Pons (tissue), 1 donor: ENCODE data around the gene PI4KA.
"Not testable (repeated sequence)": the region's sequence is repeated elsewhere in the genome, so short reads cannot be mapped to it uniquely, and the experiment has no call there.

Source experiments
- DNase-seq: peaks from one replicate; pipeline ENCODE4 v3.0.0-alpha.2; 2016; ENCODE audit warnings: low spot score

Gene PI4KA

DNA sequence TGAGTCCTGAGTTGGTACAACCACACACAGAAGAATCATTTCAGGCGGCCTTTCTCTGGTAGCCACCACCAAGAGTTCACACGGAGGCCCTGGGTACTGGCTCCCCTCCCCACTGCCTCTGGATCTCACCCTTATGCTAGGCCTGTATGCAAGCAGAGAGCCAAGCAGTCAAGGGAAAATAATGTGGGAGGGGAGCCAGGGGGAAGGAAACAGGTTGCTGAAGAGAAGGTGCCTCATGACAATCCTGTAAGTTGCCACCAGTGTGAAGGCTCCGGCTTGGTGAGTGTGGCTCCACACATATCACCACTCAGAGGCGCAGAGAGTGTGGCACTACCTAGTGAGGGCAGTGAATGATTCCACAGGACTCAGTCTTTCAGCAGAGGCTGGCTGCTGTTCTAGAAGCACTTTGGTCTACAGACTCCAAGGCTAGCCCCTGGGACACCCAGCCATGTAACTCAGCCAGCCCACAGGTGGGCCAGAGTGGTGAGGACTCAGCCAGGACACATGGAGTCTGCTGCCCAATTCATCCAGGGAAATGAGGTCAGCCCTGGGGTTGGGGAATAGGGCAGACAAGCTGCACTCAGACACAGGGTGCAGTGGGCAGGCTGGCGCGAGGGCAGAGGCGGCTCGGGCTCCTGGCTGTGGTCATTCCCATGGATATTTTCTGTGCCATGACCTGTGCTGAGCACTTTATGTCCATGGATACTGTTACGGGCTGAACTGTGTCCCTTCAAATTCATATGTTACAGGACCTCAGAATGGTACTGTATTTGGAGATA, 133.7 kb downstream of the PI4KA start:
- DNase-seq, result no peak

- DNase-seq, result peak; percentile 42
Observed at GRCh38 chr22:20721409-20722218, 137.0 kb downstream of the PI4KA start.

GRCh38 chr22:20720692-20721408, 137.8 kb downstream of the PI4KA start:
- no peak for DNase-seq

- DNase-seq, result not testable (repeated sequence)
Observed at GRCh38 chr22:20718727-20719126, 139.9 kb downstream of the PI4KA start.

DNA sequence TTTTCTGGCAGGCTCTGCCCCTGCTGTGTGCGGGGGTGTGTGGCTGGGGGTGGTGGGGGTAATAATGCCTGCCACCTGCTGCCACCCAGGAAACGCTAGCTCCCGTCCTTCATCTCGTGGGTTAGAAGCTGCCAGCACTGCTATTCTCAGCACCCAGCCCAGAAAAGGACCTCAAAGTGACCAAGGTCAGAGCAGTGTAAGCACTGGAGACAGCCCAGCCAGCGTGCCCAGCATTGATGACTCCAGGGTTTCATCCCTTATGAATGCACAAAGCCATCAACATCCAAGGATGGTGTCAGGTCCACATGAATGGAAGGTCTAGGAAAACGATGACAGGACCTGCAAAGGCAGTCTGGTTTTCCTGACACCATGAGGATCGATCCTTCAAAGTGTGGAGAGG, 140.6 kb downstream of the PI4KA start:
- peak; percentile 59 for DNase-seq

DNA sequence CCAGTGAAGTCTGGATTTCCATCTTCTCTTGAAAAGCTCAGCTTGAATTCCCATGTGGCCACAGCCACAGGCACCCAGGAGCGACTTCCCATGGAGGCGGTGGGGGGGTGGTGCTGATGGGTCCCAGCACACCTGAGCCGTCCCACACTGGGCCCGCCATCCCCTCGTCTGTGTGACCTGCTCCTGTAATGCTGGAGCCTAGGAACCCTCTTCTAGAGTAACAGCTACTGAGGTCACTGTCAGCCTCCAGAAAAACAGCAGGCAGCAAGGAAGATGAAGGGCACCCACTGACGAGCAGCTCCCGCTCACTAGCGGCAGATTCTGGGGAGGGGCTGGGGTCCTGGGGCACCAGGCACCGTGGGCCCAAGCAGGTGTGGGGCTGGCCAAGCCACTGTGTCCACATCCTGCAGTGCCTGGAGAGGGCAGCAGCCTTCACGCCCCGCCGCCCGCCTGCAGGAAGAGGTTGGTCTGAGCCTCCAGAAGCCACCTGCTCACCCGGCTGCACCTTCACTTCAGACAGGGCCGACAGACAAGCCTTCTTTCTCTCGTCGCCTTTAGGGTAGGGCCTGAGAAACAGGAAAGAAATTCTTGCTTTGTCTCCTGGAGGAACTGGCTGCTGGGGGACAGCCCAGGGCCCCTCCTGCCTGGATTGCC, 141.3 kb downstream of the PI4KA start:
- not testable (repeated sequence) for DNase-seq

DNA sequence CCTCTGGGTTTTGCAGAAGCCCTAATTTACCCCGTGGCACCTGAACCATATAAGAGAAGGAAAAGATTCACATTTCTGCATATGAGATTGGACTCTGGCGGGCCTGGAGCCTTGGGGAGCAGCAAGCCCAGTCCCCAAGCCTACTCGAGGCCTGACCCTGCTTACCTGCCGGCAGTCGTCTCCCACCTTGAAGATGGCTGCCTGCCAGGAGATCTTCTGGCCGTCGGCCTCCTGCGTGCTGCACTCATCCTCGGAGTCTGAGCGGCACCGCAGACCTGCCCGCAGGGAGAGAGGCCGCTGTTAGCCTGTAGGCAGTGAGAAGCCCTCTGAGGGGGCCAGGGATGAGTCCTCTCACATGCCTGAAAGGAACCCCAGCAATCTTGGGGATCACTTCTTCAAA, 145.5 kb downstream of the PI4KA start:
- DNase-seq, result not testable (repeated sequence)

GRCh38 chr22:20709966-20710365, 148.6 kb downstream of the PI4KA start:
- not testable (repeated sequence) for DNase-seq

- not testable (repeated sequence) for DNase-seq
Observed at GRCh38 chr22:20707549-20708118, 151.0 kb downstream of the PI4KA start.

DNA sequence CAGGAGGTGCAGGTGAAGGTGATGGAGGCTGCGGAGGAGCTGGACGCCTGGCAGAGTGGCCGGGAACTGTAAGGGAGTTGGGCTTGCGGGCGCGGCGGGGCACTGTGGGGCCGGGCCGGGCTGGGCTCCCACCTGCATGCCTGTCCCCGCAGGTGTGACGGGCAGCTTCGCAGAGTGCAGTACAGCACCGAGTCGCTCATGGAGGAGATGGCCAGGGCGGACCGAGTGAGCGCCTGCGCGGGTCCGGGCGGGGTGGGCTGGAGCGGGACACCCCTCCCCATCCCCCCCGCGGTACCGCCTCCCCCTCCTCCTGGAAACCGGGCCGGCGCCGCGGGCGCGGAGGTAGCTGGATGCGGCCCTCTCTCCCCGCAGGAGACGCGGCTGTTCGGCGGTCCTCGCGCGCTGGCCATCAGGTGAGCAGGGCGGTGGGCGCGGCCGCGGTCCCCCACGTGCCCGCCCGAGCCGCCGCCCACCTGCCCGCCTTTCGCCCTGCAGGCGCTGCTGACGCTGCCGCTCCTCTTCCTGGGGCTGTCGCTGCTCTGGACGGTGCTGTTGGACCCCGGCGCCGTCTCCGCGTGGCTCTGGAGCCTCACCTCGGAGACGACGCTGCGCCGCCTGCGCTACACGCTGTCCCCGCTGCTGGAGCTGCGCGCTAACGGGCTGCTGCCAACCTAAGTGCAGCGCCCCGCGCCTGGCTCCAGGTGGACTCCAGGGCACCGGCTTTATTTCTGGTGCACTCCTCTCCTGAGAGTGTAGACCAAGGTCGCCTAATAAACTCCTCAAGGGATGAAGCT, 154.6 kb downstream of the PI4KA start:
- DNase-seq, result not testable (repeated sequence)

- DNase-seq, result not testable (repeated sequence)
Observed at GRCh38 chr22:20703414-20703806, 155.2 kb downstream of the PI4KA start.

DNA sequence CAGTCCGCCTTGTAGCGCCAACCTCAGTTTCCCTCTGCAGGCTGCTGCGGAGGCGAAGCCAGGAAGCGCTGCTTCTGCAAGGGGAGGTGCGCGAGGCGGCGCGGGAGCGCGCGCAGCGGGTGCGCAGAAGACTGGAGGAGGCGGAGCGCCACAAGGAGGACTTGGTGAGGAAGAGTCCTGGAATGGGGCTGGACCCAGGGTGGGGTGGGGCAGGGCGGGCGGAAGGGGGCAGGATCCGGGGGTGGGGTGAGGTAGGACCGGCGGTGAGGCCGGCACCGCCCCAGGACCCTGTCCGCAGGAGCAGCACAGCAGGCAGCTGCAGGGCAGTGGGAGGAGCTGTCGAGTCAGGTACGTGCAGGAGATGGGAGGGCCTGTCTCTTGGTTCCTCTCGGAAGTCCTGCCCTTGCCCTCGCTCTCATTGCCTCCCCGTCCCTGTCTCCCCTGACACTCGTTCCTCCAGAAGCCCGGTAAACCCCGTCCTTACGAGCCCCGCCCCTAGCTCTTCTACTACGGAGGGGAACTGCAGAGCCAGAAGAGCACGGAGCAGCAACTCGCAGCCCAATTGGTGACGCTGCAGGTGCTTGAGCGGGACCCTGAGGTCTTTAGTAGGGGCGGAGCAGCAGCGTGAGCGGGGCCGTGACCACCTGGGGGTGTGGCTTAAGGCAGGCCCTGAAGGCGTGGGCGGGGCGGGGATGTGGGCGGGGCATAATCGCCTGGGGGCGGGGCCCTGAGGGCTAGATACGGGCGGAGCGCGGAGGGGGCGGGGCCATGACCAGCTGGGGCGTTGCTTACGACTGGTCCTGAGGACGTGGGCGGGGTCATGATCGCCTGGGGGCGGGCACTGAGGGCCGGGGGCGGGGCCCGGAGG, 155.8 kb downstream of the PI4KA start:
- DNase-seq, result peak; percentile 90

GRCh38 chr22:20702175-20702545, 156.5 kb downstream of the PI4KA start:
- not testable (repeated sequence) for DNase-seq

DNA sequence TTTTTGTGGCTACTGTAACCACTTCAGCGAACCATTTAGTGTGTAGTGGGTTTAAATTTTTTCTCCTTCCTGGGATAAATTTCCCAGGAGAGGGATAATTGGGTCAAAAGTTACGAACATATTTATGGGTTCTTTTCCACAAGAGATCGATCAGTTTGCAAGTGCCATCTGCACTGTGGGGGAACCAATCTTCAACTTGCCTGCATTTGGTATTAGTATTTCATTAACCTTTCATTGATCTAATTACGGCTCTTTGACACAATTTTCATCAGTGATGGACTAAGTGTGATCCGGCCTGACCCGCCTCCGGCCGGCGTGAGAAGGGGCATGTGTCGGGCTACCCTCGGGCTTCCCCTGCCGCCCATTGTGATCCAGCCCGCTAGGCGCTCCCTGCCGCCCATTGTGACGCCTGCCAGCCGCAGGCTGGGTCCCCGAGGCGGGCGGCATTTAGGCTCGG, 156.9 kb downstream of the PI4KA start:
- not testable (repeated sequence) for DNase-seq

DNA sequence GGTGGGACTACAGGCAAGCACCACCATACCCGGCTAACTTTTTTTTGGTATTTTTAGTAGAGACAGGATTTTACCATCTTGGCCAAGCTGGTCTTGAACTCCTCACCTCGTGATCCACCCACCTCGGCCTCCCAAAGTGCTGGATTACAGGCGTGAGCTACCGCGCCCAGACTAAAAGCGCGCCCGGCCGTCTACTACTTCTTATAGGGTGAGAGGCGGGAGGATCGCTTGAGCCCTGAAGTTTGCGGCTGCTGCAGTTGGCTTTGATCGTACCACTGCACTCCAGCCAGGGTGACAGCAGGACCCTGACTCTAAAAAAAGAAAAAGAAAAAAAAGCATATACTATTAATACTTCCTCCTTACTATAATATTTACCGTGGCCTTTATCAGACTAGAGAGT, 158.3 kb downstream of the PI4KA start:
- DNase-seq, result not testable (repeated sequence)

DNA sequence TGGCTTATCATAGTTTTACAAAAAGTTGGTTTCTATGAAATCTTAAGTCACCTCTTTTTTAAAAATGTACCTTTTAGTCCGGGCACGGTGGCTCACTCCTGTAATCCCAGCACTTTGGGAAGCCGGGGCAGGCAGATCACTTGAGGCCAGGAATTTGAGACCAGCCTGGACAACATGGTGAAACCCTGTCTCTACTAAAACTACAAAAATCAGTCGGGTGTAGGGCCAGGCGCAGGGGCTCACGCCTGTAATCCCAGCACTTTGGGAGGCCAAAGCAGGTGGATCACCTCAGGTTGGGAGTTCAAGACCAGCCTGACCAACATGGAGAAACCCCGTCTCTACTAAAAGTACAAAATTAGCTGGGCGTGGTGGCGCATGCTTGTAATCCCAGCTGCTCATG, 158.8 kb downstream of the PI4KA start:
- DNase-seq, result not testable (repeated sequence)

GRCh38 chr22:20697481-20698113, 161.0 kb downstream of the PI4KA start:
- DNase-seq, result peak; percentile 54

GRCh38 chr22:20696056-20696455, 162.6 kb downstream of the PI4KA start:
- not testable (repeated sequence) for DNase-seq

- not testable (repeated sequence) for DNase-seq
Observed at GRCh38 chr22:20695205-20695604, 163.4 kb downstream of the PI4KA start.
